H9 (cell line): ENCODE measurements around the gene FBXL13. TPM values are rescaled to one million over a fixed set of nuclear protein-coding genes. Genes with fewer than 3 reads are reported as not detected.

Experiments
- DNase-seq: peaks from one replicate; pipeline ENCODE4 v3.0.0-alpha.2; 2017
- H2AFZ ChIP-seq: one replicate; pipeline ENCODE4 v1.6.1; 2013; ENCODE audit warnings: mild to moderate bottlenecking, low read length, control low read depth, moderate library complexity
- H2AK5ac ChIP-seq: 2 replicates; pipeline ENCODE4 v1.6.1; 2013; ENCODE audit warnings: low read length, control low read depth, mixed read lengths; ENCODE audit not compliant: insufficient read length
- H2BK120ac ChIP-seq: one replicate; pipeline ENCODE4 v1.6.1; 2013; ENCODE audit warnings: low read depth, mild to moderate bottlenecking, low read length, control low read depth, inconsistent platforms; ENCODE audit not compliant: poor library complexity, severe bottlenecking
- H2BK12ac ChIP-seq: 2 replicates; pipeline ENCODE4 v1.6.1; 2013; ENCODE audit warnings: low read length, control low read depth, mixed read lengths, low read depth; ENCODE audit not compliant: insufficient read length
- H2BK15ac ChIP-seq: 2 replicates; pipeline ENCODE4 v1.6.1; 2013; ENCODE audit warnings: low read depth, low read length, control low read depth
- H2BK20ac ChIP-seq: one replicate; pipeline ENCODE4 v1.6.1; 2013; ENCODE audit warnings: low read depth, mild to moderate bottlenecking, low read length, control low read depth, inconsistent platforms; ENCODE audit not compliant: poor library complexity, severe bottlenecking
- H2BK5ac ChIP-seq: 2 replicates; pipeline ENCODE4 v1.6.1; 2013; ENCODE audit warnings: low read length, control low read depth, mixed read lengths; ENCODE audit not compliant: insufficient read length
- H3K14ac ChIP-seq: 2 replicates; pipeline ENCODE4 v1.6.1; 2013; ENCODE audit warnings: low read length, control low read depth; ENCODE audit not compliant: insufficient read depth
- H3K18ac ChIP-seq: 2 replicates; pipeline ENCODE4 v1.6.1; 2013; ENCODE audit warnings: low read depth, mild to moderate bottlenecking, mixed read lengths, low read length, control low read depth; ENCODE audit not compliant: insufficient read length
- H3K23ac ChIP-seq: 2 replicates; pipeline ENCODE4 v1.6.1; 2013; ENCODE audit warnings: low read length, control low read depth, mixed read lengths, low read depth; ENCODE audit not compliant: insufficient read length
- H3K23me2 ChIP-seq: 2 replicates; pipeline ENCODE4 v1.6.1; 2013; ENCODE audit warnings: low read depth, mild to moderate bottlenecking, mixed read lengths, low read length, control low read depth; ENCODE audit not compliant: insufficient read length, poor library complexity, severe bottlenecking
- H3K27ac ChIP-seq: 2 replicates; pipeline ENCODE4 v1.5.1; 2013; ENCODE audit warnings: low read length, control low read depth, mixed read lengths, low read depth; ENCODE audit not compliant: insufficient read length
- H3K27me3 ChIP-seq: 2 replicates; pipeline ENCODE4 v1.6.1; 2013; ENCODE audit warnings: low read length, control low read depth, inconsistent platforms; ENCODE audit not compliant: insufficient read depth
- H3K4ac ChIP-seq: 2 replicates; pipeline ENCODE4 v1.6.1; 2013; ENCODE audit warnings: low read depth, mild to moderate bottlenecking, control low read depth, inconsistent platforms, low read length, moderate library complexity
- H3K4me1 ChIP-seq: 2 replicates; pipeline ENCODE4 v1.6.1; 2013; ENCODE audit warnings: low read length, control low read depth, inconsistent platforms; ENCODE audit not compliant: insufficient read depth
- H3K4me2 ChIP-seq: 2 replicates; pipeline ENCODE4 v1.6.1; 2013; ENCODE audit warnings: low read length, control low read depth, mixed read lengths; ENCODE audit not compliant: insufficient read length, insufficient read depth
- H3K56ac ChIP-seq: 2 replicates; pipeline ENCODE4 v1.6.1; 2013; ENCODE audit warnings: low read depth, mild to moderate bottlenecking, mixed read lengths, low read length, control low read depth; ENCODE audit not compliant: insufficient read length
- H3K79me1 ChIP-seq: 2 replicates; pipeline ENCODE4 v1.6.1; 2013; ENCODE audit warnings: low read depth, mild to moderate bottlenecking, moderate library complexity, low read length, control low read depth, inconsistent platforms; ENCODE audit not compliant: insufficient read depth, poor library complexity, severe bottlenecking
- H3K79me2 ChIP-seq: 2 replicates; pipeline ENCODE4 v1.6.1; 2013; ENCODE audit warnings: low read length, control low read depth, inconsistent platforms; ENCODE audit not compliant: insufficient read depth
- H3K9ac ChIP-seq: 2 replicates; pipeline ENCODE4 v1.6.1; 2013; ENCODE audit warnings: low read length, control low read depth, mixed read lengths; ENCODE audit not compliant: insufficient read length; ENCODE audit errors: extremely low read depth
- H3K9me3 ChIP-seq: one replicate; pipeline ENCODE4 v1.6.1; 2013; ENCODE audit warnings: low read depth, low read length, inconsistent platforms; ENCODE audit not compliant: control insufficient read depth
- H3T11ph ChIP-seq: one replicate; pipeline ENCODE4 v1.6.1; 2013; ENCODE audit warnings: mild to moderate bottlenecking, low read length, control low read depth, inconsistent platforms
- H4K20me1 ChIP-seq: one replicate; pipeline ENCODE4 v1.6.1; 2013; ENCODE audit not compliant: control insufficient read depth, insufficient read length, insufficient read depth
- H4K5ac ChIP-seq: 2 replicates; pipeline ENCODE4 v1.6.1; 2013; ENCODE audit warnings: low read depth, mild to moderate bottlenecking, mixed read lengths, low read length, control low read depth; ENCODE audit not compliant: insufficient read length
- H4K8ac ChIP-seq: replicated peaks from 2 replicates; pipeline ENCODE4 v1.6.1; 2013; ENCODE audit warnings: low read length, control low read depth, mixed read lengths, low read depth; ENCODE audit not compliant: insufficient read length
- H4K91ac ChIP-seq: 2 replicates; pipeline ENCODE4 v1.6.1; 2013; ENCODE audit warnings: low read depth, mild to moderate bottlenecking, moderate library complexity, mixed read lengths, low read length, control low read depth; ENCODE audit not compliant: insufficient read length
- H3K27ac Mint-ChIP-seq, 3 experiments: 2 replicates in 2 of 3; 3 replicates in 1 of 3; pipeline ENCODE4 v1.8.0; 2020 to 2021; ENCODE audit warnings: mixed read lengths in 3 of 3, mild to moderate bottlenecking in 1 of 3, moderate library complexity in 1 of 3
- H3K27me3 Mint-ChIP-seq: 2 replicates; pipeline ENCODE4 v1.8.0; 2021; ENCODE audit warnings: low read depth, mild to moderate bottlenecking, moderate library complexity, mixed read lengths
- H3K36me3 Mint-ChIP-seq, 3 experiments: 2 replicates in 2 of 3; 3 replicates in 1 of 3; pipeline ENCODE4 v1.8.0; 2020 to 2021; ENCODE audit warnings: low read depth in 3 of 3, mixed read lengths in 3 of 3; ENCODE audit not compliant: insufficient read depth in 1 of 3
- H3K4me1 Mint-ChIP-seq, 2 experiments: 2 replicates each; pipeline ENCODE4 v1.8.0; 2020; ENCODE audit warnings: mixed read lengths in 2 of 2
- H3K4me3 Mint-ChIP-seq, 2 experiments: 2 replicates in 1 of 2; 3 replicates in 1 of 2; pipeline ENCODE4 v1.8.0; 2020 to 2021; ENCODE audit warnings: mild to moderate bottlenecking in 2 of 2, mixed read lengths in 2 of 2, moderate library complexity in 1 of 2
- H3K9me3 Mint-ChIP-seq, 2 experiments: 2 replicates in 1 of 2; 3 replicates in 1 of 2; pipeline ENCODE4 v1.8.0; 2020; ENCODE audit warnings: mild to moderate bottlenecking in 2 of 2, mixed read lengths in 2 of 2, moderate library complexity in 1 of 2
- CTCF ChIP-seq: fragments of 200-600 bp; sonication (generic); conservative IDR thresholded peaks from 3 replicates; pipeline ENCODE4 v1.8.0; 2021; ENCODE audit warnings: antibody characterized with exemption, mild to moderate bottlenecking
- WGBS: extraction: QIAGEN DNeasy Blood & Tissue Kit; methylation state at CpG from one replicate; pipeline ENCODE4 v1.1.7; 2013; ENCODE audit warnings: missing lambda C conversion rate, low lambda C conversion rate, mixed read lengths; ENCODE audit not compliant: insufficient read length; ENCODE audit errors: extremely low coverage; 5-methylcytosine and 5-hydroxymethylcytosine counted together
- total RNA-seq: library from RNA; stranded (reverse); gene quantifications from 2 replicates; pipeline ENCODE4 v1.2.1, GENCODE V29; 2021

Gene FBXL13
- total RNA-seq, 1 experiment from 2014 or later: 4.4 TPM

- H3K27ac ChIP-seq: no peak overlapping the region
- H2BK20ac ChIP-seq: no peak overlapping the region
- H3K4me2 ChIP-seq: no peak overlapping the region
- no peaks in the 10 kb centered on the region for H3K79me1 ChIP-seq
- no peaks in the 10 kb centered on the region for H3K27me3 ChIP-seq
- H3K18ac ChIP-seq: no peak overlapping the region
- H3K4ac ChIP-seq: no peak overlapping the region
- H3K9me3 ChIP-seq: no peaks in the 10 kb centered on the region
- TF ChIP-seq CTCF: no peak
- Mint-ChIP-seq H3K36me3 (peaks cover 4 to 20% (median 10%) of the 10 kb centered on the region in 3 experiments; a peak in 6 of 7 replicates), H3K27me3 (no peaks in the 10 kb centered on the region), H3K4me3 (no peak overlapping the region), H3K9me3 (peaks cover 15 to 19% of the 10 kb centered on the region in 2 experiments), H3K4me1 (peaks cover 0 to 2% of the 10 kb centered on the region in 2 experiments; a peak in 2 of 4 replicates), H3K27ac (no peak overlapping the region)
- H3T11ph ChIP-seq: no peak overlapping the region
- no peaks in the 10 kb centered on the region for H3K4me1 ChIP-seq
- DNase-seq: no peak
- no peak overlapping the region for H2AFZ ChIP-seq
- no peak overlapping the region for H2BK5ac ChIP-seq
- H4K91ac ChIP-seq: no peak overlapping the region
- no peaks in the 10 kb centered on the region for H3K23me2 ChIP-seq
- no peak overlapping the region for H3K14ac ChIP-seq
- H3K79me2 ChIP-seq: no peaks in the 10 kb centered on the region
- H3K9ac ChIP-seq: no peak overlapping the region
- no peak overlapping the region for H4K5ac ChIP-seq
- no peak overlapping the region for H3K56ac ChIP-seq
- no peak overlapping the region for H3K23ac ChIP-seq
- H2BK15ac ChIP-seq: no peak overlapping the region
- H2BK12ac ChIP-seq: no peak overlapping the region
- no CpG with 5 or more reads among the region's 1 CpG for WGBS
- no peak overlapping the region for H2AK5ac ChIP-seq
- H4K20me1 ChIP-seq: no peaks in the 10 kb centered on the region
- H4K8ac ChIP-seq: no peak overlapping the region
- H2BK120ac ChIP-seq: no peak overlapping the region
Measured at GRCh38 chr7:103010211-103010610, 64.4 kb downstream of the FBXL13 start.
